OCI-LY7 (cell line): Measurements from ENCODE around the gene WDFY4.

Experiments used
- CTCF ChIP-seq: fragments of 200-600 bp; sonication (generic); conservative IDR thresholded peaks from 2 replicates; pipeline ENCODE4 v1.5.1; 2014; ENCODE audit warnings: mild to moderate bottlenecking, antibody characterized with exemption, low read length, moderate library complexity, mixed read lengths
- EZH2phosphoT487 ChIP-seq: fragments of 200-600 bp; sonication (generic); IDR thresholded peaks from 2 replicates; pipeline ENCODE4 v1.6.1; 2018; ENCODE audit warnings: low read depth, borderline replicate concordance, mild to moderate bottlenecking, mixed run types, antibody characterized with exemption, low read length, moderate library complexity, mixed read lengths

- no peak for TF ChIP-seq CTCF
- no peak for TF ChIP-seq EZH2phosphoT487
These were observed 92.4 kb downstream of the WDFY4 start for GRCh38 chr10:48777110-48777509.
